GM21526 (cell line): ENCODE measurements around the gene ENTPD6.

Experiments
- ATAC-seq: cut with Tn5 transposase; IDR thresholded peaks from one replicate; pipeline ENCODE4 v1.9.1; 2021; ENCODE audit warnings: moderate library complexity; ENCODE audit not compliant: unreplicated experiment, low FRiP score

ENTPD6 gene

DNA sequence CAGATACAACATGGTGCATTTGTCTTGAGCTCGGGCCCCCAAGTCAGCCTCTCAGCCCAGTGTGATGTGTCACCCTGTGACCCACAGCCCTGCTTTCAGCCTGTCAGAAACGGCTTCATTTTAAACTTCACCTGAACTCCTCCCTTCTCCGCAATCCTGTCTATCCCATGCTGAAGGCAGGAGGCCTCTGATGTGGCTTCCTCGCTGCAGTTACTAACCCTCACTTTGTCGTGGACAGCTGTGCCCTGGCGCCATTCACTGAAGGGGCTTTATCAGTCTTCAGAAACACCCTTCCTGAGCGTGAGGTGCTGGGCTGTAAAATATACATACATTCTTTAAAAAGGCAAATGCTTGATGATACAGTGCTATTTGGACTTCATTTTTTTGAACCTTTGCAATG, 7.9 kb upstream of the ENTPD6 start:
- no peak for ATAC-seq

DNA sequence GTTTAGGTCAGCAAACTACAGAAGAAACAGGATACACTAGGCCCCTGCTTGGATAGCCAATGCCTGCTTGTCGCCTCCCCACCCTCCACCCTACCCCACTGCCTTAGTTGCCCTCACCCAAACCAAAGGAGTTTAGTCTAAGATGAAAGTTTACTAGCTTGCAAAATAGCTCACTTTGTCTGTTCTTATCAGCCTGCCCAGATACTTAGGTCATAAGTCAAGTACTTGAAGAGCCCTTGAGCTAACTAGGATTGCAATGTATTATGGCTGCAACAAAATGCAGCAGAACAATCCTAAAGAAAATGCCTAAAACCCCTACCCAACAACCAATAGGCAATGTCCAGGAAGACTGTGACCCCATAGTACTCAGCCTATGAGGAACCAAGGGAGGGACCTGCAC, 7.3 kb upstream of the ENTPD6 start:
- ATAC-seq = no peak

DNA sequence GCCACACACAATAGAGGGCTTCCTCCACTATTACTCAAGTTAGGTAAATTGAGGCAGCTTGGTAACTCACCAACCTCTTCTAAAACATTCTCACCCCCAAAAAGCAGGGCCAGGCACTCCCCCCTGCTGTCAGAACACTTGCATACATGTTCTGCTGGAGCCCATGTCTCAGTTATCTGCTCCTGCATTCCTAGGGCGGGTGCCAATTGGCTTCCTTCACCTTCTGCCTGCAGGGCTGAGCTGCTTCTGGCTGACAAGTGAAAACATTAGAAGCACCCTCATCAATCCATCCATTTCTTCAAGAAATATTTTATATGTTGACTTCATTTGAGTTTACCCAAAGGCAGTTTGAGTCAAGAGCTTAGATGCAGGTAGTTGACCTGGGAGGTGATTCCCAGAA, 4.5 kb upstream of the ENTPD6 start:
- no peak for ATAC-seq

DNA sequence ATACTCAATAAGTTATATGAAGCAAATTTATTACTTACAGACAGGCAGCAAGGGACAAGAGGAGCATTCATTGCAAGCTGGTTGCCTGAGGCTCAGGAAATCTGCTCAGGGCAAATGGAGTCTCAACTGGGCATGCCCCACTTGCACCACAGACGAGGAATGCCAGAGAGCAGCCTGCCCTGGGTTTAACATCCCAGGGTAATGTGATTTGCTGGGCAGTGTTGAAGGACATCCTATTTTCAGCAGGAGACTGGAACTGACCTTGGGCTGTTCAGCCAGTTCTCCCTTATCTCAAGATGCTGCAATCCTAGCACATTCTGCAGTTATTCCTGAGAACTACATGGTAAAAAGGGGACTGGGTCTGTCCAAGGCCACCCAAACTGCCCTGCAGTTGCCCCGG, 3.8 kb upstream of the ENTPD6 start:
- ATAC-seq = no peak

DNA sequence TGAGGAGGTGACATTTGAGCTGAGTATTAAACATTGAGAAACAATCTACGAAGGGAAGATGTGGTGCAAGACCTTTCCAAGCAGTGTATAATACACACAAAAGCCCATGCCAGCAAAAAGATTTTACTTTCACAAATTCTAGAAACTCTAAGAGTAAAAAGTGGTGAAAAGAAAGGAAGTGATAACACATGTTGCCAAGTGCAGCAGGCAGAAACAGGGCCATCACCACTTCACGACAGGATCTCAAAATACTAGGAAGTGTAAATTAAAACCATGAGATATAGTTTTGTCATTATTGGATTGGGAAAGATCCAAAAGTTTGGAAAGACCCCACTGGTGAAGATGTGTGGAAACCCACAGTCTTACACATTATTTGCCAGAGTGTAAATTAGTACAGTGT, 1.7 kb upstream of the ENTPD6 start:
- no peak for ATAC-seq

DNA sequence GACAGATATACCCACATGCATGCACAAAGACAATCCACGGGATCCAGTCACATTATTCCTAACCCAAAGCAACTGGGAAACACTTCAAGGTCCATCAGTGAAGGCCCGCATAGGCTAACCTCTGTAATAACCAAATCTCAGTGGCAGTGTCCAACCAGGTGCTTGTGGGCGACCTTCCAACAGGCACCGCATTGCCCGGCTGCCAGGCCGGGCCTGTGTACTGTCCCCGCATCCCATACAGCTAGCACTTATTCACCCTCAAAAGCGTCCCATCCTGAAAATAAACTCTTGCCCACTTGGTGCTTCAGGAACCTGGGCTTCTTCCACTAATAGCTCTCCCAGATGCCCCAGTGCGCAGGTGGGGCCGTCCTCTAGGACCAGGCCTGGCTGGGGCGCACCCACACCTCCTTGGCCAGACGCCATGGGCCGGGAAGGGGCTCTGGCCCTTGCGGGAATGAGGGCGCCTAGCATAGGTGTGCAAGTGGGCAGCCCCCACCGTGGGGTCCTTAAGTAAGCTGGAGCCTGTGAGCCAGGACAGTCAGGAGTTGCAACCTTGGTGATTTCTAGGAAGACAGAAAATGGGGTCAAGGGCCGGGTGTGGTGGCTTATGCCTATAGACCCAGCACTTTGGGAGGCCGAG, 1.1 kb upstream of the ENTPD6 start:
- no peak for ATAC-seq

DNA sequence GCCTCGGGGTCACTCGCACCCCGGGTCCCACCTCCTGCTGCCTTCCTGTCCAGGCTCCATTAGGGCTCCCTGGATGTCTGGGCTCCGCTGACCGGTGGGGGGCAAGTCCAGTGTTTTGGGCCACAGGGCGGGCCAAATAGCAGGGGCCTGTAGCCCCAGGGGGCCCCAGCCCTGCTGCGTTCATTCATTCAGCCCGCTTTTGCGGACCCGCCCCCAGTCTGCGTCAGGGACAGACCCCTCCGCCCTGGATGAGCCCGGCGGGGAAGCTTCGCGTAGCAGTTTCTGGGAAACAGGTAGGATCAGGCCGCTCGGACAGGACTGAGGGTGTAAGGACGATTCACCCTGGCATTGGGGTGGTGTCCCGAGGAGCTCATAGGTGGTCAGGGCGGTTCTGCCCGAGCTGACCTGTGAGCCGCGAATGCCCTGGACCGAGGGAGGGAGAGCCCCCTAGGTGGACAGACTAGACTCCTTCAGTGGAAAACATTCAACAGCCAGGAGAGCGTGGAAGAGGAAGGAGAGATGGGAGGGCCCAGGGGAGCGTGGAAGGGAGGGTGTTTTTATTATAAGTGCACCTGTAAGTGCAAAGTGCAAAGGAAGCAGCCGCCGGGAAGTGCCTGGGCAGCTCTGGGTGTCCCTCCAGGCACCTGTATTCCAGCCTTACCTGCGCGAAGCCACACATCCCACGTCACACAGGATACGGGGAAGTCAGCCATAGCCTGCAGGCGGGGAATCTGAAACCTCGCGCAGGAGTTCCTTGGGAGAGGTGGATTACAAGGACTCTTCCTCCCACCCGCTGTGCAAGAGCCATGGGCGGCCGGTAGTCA, 662 bp downstream of the ENTPD6 start:
- ATAC-seq = peak; percentile 19

DNA sequence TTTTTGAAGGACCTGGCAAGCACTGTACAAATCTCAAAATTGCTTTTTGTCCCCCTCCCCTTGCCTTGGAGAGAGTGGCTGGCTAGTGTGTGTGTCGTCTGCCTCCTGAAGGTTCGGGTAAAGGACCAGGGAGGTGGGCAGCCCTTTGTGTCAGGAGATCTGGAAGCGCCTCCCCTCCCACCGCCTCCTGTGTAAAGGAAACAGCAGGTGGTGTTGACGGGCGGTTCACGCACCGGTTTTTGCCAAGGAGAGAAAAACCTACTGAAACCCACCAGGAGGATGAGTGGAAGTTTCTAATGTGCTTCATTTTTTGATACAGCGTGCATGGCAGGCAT, 1.2 kb downstream of the ENTPD6 start:
- ATAC-seq = no peak

DNA sequence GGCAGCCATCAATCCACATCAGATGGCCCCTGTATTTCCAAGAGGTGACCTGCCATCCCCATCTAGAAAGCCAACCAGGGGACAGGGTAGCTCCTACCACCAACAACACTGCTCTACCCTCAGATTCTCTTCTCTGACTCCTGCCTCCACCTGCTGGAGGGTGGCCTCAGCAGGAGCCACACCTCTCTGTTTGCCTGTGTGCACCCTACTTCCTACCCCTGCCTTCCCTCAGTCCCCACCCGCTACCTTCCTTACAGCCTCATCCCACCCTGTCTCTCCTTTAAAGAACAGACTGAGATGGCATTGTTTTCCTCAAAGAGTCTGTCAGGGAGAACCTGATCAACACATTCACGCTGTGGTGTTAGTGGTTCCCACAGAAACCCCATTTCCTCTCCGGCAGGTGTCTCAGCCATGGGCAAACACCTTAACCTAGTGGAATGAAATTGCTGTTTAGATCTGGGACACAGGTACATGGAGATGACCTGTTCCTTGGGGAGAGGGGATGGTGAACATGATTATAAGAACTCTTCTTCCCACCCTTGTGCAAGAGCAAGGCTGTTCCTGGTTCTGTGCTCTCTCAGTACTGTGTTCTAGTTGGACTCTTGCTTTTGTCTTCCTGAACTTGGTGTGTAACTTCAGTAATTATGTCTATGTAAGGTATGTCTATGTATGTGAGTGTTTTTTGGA, 1.8 kb downstream of the ENTPD6 start:
- ATAC-seq = no peak

DNA sequence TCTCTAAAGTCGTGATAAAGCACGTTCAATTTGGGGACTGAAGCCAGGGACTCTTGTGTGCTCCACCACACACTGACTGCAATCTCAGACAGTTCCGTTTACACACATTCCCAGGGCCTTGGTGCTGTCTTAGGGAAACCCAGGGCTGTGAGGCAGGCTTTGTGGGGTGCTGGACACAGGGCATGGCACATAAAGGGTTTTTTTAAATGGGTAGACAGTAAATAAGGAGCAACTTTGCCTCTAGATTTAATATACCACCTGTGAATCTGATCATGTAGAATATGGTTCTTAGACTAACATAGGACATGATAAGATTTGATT, 2.3 kb downstream of the ENTPD6 start:
- ATAC-seq = no peak

DNA sequence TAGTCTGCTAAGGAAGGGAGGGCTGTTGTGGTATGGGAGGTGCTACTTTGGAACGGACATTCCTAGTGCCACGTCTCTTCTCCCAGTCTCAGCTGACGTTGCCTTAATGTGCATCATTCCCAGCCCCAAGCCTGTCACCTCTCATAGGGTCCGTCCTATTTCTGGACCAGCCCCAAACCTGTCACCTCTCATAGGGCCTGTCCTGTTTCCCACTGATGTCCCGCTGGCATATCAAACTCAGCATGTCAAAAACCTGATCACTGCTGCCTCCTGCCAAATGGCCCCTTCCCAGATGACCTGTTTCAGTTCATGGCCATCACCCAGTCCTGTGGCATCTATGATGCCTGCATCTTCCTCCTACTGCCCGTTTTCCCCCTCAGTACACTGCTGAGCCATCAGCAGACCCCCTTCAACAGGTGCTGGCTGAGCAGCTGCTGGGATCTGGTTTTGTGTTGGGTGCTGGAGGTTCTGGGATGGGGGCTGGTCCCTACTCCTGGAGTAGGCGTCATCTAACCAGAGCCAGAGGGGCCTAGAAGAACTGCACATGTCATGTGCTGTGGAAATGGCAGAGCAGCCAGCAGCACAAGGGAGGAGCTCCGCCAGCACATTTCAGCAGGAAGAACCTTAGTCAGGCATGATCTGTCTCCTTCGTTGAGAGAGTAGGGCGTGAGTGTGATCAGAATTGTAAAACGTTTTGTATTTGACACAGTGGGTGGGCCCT, 3.3 kb downstream of the ENTPD6 start:
- ATAC-seq = no peak

DNA sequence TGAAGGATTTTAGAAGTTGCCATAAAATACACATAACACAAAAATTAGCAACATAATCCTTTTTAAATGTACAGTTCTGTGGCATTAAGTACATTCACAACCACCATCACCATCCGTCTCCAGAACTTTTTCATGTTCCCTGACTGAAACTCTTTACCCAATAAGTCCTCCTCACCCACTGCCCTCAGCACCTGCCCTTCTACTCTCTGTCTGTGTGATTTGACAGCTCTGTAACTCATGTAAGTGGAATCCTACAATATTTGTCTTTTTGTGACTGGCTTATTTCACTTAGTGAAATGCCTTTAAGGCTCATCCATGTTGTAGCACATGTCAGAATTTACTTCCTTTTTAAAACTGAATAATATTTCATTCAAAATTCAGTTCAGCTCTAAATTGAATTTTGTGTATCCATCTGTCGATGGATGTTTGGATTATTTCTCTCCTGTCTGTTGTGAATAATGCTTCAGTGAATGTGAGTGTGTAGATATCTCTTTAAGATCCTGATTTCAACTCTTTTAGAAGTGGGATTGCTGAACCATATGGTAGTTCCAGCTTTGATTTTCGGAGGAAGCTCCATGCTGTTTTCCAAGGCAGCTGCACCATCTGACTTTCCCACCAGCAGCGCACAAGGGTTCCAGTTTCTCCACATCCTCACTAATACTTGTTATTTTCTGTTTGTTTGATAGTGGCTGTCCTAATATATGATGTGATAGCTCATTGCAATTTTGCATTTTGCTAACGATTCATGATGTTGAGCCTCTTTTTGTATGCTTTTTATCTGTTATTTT, 4.2 kb downstream of the ENTPD6 start:
- ATAC-seq = no peak

DNA sequence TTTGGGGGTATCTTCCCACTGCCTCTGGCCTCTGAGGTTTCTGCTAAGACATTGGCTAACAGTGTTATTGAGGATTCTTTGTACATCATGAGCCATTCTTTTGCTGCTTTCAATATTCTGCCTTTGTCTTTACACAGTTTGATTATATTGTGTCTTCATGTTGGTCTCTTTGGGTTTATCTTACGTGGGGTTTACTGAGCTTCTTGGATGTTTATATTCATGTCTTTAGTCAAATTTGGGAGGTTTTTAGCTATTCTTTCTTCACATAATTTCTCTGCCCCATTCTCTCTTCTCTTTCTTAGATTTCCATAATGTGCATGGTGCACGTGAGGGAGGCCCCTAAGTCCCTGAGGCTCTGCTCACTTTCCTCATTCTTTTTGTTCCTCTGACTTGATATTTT, 7.6 kb downstream of the ENTPD6 start:
- no peak for ATAC-seq

DNA sequence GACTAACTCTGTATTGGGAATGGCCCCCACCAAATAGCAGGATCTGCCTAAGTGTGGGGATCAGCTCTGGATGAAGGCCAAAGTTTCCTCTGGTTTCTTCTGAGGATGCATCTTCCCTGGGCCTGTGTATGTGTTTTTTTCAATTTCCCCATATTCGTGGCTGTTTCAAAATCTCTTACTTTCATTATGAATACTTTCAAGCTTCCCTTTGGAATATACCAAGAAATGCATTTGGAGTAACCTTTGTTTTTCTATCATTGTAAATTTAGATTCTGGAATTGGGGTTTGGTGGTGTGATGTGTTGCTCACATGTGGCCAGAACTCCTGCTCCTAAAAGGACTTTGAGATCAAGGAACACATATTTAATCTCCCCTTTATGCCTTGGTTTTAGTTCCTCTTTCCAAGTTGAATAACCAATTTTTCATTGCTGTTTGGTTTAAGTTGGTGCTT, 8.4 kb downstream of the ENTPD6 start:
- ATAC-seq = no peak

DNA sequence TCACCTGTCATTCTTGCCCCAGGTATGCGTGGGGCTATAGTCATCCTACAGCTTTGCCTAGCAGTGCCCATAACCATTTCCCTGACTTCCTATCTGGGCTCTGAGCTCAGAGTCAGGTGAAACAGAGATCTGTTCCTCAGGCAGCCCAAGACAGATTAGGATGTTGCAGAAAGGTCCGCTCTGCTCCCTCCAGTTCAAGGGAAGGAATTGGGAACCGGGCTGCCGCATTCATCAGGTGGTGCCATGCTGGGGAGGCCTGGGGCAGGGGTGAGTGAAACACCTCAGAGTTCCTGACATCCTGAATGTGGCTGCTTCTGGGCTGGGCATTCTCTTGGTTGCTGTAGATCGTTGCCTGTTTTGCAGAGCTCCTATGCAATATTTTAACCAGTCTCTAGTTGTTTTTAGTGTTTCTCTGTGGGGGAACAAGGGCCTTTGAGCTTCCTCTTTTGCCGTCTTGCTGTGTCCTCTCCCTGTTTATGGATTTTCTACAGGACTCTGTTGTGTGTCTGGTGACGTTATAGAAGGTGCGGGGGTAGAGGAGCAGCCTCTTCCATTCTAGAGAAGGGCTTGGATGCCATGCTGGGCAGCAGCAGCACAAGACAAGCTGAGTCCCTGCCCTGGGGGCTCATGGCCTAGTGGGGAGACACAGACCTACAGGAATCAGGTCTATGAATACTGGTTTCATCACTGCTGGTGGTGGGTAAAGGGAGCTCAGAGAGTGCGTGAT, 9.2 kb downstream of the ENTPD6 start:
- ATAC-seq = no peak

DNA sequence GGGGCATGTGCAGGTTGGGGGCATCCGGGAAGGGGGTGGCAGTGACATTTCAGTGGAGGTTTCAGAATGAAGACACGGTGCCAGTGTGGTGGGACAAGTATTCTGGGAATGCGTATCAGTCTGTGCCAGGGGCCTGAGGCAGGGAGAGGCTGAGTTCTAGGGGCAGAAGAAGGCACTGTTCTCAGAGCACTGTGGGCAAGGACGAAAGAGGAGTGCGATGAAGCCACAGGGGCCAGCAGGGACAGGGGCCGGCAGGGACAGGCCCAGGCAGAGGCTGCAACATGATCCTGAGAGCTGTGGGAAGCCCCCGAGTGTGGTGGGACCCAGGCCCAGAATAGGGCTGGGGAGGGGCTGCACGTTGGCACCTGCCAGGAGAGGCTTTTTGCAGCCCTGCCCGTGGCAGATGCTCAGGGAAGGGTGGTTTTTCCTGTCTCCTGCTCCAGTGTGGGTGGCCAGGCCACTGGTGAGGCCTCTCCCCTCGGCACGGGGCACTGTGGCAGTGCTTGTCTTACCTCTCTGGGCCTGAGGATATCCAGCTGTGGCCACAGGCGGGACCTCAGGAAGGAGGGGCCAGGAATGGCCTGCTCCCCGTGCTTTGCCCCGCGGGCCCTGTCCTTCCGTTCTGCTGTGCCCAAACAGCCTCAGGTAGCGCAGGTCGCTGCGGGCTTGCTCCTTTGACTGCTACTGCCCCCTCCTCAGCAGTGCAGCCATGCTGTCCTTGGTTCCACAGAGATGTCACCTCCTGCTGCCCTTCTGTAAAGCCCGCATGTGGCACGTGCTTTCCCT, 10.0 kb downstream of the ENTPD6 start:
- no peak for ATAC-seq

DNA sequence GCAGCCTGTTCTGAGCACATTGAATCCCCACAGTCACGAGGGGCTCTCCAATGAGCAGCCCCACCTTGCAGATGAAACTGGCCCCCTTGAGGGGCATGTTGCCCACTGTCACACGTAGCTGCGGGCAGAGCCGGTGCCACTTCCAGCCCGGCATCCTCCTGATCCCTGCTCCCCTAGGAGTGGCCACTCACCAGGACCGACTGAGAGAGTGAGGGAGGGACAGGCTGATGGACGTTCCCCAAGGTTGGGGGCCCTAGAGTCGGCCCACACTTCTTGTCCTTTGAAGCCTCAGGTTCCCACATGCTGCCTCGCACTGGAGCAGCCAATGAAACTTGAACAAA, 10.5 kb downstream of the ENTPD6 start:
- no peak for ATAC-seq

DNA sequence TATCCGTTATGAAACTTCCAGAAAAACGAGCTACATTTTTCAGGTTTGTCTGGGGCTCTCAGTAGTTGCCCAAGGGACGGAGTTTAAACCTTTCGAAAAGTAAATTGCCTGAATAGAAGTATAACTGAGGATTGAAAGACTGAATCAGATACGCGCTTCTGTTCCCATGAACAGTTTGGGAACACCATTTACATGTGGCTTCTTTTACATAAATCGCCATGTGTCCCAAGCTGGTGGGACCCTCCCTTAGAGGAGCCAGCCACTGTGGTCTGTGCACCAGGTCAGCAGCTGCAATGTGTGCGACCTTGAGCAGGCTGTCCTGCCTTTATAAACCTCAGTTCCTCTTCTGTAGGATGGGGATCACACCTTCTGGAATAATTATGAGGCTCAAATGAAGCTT, 11.0 kb downstream of the ENTPD6 start:
- ATAC-seq = no peak
